ENCODE results near the gene RNF19B.

DNA sequence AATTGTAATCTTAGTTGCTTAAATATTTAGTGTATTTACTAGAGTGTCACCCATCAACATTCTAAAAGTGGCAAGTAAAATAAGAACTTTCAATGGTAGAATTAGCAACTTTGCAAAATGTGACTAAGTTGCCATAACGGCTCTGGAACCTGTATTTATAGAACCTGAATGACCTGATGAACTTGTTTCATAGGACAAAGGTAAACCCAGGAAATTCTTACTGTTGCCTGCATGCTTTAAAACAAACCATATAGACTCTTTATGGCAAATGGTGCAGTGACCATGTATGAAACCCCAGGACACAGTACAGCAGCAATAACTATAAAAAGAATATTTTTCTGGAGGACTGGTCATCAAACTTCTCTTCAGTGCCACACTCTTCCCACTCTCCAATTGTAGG is 49.2 kb upstream of the RNF19B start:
- TF ChIP-seq GATA2 (IDR thresholded peaks at IDR 0.05; ENCODE audit: low read depth, low read length) = no peak
- no peak for TF ChIP-seq GATA3 (IDR thresholded peaks at IDR 0.05; ENCODE audit: low read depth, low read length)

Data from SH-SY5Y (cell line).